HG03139 (cell line): ENCODE results near the gene FBXL4.

Source experiments
- ATAC-seq: cut with Tn5 transposase; IDR thresholded peaks from one replicate; pipeline ENCODE4 v1.9.1; 2021; ENCODE audit not compliant: unreplicated experiment

The FBXL4 gene

DNA sequence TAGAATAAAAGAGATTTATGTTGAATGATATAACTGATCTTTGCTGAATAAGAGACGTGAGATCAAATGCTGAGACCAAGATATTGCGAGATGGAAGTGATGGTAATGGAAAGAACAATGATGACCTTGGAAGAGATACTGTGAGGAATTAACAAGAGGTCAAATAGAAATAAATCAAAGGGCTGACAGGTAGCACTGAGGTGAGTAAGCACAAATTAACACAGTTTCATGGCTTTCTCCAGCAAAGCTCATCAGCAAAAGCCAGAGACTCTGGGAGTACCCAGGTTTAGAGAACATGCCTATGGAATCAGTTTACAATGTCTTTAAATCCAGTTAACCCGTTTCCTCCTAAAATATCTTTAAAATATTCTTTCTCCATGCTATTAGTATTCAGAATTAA is 60.1 kb downstream of the FBXL4 start:
- ATAC-seq: no peak

DNA sequence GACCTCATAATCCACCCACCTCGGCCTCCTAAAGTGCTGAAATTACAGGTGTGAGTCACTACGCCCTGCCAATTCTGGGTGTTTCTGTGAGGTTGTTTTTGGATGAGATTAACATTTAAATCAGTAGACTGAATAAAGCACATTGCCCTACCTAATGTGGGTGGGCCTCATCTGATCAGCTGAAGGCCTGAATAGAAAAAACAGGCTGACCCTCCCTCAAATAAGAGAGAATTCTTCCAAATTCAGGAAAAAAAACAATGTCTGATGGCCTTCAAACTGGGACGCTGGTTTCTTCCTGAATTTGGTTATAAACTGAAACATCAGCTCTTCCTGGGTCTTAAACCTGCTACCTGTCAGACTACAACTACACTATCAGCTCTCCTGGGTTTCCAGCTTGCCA is 62.4 kb downstream of the FBXL4 start:
- no peak for ATAC-seq

DNA sequence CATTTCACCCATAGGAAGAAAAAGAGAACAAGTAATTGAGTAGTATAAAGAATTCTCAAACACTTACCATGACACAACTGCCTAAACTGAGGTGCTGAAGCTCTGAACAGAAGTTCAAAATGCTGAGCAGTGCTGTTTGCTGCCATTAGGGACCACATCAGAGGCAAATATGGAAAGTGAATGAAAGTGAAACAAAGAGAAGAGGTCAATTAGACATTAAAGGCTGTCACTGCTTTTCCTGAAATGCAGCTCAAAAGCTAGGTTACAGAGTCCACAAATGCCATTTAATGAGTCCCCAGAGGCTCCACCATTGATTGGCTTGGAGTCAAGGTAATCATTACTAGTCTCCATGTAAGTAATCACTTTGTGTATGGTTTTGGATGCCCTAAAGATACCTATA is 67.3 kb downstream of the FBXL4 start:
- ATAC-seq: peak; percentile 90

DNA sequence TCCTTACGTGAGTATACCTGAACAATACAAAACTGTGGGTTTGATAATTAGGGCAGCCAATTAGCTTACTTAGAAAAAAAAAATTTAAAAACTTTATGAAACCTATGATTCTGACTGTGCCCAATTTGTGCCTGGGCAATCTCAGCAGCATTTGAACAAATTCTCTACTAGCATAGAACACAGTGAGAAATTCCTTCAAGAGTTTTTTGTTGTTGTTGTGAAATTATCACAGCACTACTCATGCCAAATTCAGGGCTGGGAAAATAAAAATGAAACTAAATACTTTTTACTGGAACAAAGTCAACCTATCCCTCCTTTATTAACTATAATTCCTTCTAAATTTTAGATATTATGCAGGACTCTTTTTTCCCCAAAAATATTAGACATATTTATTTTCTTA is 70.5 kb downstream of the FBXL4 start:
- ATAC-seq: no peak

DNA sequence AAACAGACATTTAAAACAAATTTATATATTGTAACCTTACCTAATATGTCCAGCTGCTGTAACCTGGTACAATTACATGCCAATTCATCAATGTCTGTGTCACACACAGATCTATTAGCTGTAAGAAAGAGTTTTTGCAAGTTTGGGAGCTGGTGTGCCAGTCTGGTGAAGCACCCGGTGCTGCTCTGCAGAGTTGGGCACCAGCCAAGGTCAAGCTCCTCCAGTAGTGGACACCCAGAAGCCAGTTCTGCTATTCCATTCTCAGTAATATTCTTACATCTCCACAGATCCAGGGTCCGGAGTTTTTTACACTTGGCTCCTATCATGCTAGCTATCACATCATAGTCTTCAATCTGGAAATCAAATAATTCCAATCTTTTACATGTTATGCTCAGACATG is 72.4 kb downstream of the FBXL4 start:
- ATAC-seq: no peak

DNA sequence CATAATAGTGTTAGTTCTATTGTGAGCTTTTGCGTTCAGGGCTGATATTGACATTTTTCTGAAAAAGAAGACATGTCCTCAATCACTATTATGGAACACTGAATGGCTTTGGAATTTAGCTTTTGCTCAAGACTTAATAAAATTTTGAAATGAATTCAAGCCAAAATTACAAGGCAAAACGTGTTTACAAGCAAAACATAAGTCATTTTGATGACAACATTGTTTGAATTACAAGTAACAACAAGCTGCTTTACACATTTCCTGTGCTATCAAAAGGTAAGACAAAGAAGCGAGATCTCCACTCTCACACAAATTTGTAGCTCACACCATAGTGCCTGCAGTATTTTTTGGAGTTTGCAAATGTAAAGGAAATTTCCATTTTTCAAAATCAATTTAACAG is 75.9 kb downstream of the FBXL4 start:
- ATAC-seq: no peak

DNA sequence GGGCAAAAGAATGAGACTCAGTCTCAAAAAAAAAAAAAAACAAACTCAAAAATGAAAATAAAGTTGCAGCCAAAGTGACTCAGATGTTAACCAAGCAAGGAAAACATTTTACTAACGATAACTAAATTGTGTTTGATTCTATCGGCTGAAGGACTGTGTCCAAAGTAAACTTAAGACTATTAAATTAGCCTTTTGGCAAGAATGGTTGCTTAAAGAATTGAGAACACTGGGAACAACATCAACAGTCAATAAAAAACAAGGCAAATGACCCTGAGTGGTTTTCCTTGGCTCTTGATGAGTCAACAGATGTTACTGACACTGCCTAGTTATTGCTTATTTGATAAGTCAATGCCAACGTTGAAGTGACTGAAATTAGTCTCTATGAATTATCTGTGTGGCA is 76.7 kb downstream of the FBXL4 start:
- ATAC-seq: no peak

DNA sequence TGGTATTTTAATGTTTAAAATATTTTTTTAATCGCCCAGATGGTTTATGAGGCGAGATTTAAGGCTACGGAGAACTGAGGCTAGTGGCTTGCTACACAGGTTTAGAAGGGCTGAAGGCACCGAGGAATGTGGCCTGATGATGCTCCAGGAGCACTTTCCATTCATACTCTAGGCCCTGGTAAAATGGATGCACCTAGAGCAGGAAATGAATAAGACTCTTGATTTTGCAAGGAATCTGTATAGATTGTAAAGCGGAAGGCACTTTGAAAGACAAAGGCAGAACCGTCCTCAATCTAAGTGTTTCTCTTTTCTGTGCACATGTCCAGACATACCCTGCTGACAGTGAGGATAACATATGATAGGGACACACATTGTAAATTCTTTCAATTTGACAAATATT is 83.2 kb downstream of the FBXL4 start:
- ATAC-seq: no peak

DNA sequence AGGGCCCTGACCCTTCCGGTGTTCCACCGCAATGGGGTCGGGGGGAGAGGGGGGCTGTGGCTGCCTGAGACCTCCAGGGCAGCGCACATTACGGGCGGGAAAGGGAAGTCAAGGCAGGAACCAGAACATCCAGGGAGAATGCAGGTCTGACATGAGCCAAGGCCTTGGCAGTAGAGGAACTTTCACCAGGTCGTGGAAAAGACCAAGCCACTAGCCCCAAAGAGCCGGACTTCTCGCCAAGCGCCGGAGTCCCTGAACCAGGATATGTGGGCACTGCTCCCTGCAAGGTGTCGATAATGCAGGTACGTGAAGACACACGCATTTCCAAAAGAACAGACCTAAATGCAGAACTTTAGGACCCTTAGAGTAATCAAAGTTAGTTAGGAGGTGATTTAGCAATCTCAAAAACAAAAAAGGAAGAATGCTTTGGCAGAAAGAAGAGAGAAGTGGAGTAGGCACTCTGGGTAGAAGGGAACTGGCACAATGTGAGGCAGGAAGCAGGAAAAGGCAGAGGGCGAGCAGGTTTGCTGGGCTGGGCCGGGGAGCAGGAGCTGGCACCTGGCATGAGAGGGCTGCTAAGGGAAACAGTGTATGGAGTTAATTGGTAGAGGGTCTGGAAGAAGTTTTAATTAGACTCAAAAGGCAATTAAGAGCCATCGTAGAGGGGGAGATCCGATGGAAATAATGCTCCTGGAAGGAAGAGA is 99.1 kb downstream of the FBXL4 start:
- ATAC-seq: no peak

DNA sequence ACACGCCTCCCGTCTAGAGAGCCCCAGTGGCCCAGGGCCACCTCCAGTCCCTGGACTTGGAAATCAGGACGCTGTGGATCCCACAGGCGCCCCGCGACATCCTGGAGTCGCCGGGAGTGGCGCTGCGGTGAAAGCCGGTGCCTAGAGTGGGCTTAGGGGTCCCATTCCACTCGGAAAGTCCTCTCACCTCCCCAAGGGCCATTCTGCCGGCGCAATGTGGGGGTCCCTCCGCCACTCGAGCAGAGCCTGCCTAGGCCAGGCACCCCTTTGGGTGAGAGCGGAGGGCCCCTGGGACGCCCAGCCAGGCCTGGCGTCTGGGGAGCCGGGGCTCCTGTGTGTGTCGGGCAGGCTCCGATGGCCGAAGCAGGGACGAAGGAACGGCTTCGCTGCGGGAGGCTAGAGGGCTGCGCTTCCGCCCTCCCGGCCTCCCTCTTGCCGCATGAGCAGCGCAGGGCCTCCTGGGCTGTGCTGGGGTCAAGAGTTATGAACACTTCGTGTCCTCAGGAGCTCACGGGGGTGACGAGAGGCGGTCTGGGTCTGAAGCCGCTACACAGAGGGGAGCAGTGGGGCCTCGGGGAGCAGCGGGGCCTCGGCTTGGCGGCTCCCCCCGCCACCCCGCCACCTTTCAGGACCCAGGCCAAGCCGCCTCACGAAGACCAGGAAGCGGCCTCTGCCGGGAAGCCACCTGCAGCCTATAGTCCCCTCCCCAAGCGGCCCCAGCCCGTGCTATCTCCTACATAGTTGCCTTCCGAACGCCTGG is 99.8 kb downstream of the FBXL4 start:
- ATAC-seq: peak; percentile 56

DNA sequence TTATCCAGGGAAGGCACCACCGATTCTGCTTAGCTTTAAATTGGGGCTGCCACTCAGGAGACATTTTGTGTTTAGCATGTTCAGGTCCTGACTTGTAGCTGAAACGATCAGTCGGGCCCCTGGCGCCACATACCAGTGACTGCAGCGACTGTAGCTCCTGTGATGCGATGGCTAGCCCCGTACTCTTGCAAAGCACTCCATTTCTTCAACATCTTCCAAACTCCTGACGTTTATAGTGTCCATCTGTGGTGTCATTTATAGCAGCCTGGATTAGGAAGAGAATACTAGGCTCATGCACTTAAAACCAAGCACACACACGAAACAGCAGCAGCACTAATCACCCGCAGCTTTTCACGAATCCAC is 100.3 kb downstream of the FBXL4 start:
- ATAC-seq: no peak

DNA sequence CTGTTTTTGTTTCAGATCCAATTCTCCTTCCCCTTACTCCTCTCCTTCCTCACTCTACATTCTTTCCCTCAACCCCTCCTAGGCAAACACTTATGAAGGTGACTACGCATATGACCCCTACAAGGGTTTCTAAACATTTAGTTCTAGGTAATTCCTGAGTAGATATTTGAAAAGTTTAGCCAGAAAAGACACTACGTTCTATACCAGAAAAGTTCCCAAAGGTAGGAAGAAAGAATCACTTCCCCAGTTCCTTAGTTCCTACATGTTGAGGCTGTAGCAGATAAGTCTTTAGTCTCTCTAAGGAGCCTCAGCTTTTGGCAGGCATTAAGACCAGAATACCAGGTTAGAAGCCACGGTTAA is 101.7 kb downstream of the FBXL4 start:
- ATAC-seq: no peak

DNA sequence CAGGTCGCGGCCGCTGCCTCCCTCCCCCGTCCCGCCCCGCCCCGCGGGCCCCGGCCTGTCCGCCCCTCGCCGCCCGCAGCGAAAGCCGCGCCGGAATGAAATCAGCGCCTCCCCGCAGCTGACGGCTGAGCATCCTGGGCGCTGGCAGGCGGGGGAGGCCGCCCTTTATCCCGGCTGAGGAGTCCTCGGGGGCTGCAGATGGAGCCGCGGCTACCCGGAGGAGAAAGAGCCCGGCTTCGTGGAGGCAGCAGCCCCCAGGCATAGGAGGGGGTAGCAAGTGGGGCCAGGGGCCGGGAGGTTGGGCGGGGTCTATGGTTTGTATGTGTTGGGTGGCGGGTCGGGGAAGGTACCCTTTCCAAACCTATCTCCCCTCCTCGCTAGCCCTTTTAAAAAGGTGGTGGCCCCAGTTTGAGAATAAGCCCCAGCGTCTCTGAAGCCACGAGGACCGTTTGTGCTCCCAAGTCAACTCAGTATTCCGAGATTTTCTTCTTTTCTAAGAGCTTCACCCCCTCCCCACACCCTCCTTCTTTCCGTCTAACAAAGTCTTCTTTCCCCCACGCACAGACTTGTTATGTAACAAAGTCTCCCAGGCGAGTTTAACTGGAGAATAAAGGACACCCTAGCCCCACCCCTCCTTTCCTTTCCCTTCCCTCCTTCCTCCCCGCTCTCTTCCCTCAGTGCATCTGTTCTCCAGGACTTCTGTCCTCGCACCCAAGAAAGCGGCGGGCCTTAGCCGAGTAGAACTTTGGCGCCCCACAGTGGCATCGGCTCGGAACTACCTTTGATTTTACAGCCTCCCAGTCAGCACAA is 102.3 kb downstream of the FBXL4 start:
- ATAC-seq: peak; percentile 44

DNA sequence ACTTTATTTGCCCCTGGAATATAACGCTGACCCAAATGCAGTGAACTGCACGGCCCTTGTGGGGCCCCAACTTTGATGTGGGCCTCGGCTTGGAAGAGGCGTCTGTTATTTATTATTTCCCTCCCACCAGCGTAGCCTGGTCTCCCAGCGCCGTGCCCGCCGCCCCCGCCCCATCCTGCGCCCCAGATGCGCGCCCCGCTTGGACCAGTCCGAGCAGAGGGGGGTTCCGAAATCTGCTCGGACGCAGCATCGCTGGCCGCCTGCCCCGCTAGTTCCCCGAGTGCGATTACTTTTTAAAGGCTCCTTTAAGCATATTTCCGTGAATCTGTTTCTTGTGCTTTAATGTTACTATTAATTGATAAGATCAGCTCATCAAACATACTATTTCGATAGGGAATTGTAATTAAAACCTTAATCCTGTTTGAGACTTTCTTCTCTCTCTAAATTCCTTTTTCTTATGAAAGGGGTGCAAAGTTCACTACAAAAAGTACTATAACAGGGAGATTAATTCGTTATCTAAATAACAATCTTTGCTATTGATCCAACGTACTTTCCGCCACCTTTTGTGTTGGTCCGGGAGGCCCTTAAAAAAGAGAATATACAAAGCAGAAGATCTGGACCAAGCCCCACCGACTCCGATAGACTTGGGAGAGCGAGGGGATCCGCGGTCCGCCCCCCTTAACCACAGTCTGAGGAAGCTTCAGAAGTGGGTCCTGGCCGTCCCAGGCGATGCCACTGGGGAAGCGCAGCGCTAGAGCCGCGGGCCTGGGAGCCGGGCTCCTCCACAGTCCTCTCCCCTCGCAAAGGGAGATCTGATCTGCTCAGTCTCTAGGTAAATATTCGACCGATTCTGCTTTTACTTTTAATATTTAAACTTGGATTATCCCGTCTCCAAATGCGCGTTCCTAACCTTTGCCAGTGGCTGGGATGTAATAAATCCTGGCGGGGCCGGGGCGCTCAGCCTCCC is 103.2 kb downstream of the FBXL4 start:
- ATAC-seq: no peak

DNA sequence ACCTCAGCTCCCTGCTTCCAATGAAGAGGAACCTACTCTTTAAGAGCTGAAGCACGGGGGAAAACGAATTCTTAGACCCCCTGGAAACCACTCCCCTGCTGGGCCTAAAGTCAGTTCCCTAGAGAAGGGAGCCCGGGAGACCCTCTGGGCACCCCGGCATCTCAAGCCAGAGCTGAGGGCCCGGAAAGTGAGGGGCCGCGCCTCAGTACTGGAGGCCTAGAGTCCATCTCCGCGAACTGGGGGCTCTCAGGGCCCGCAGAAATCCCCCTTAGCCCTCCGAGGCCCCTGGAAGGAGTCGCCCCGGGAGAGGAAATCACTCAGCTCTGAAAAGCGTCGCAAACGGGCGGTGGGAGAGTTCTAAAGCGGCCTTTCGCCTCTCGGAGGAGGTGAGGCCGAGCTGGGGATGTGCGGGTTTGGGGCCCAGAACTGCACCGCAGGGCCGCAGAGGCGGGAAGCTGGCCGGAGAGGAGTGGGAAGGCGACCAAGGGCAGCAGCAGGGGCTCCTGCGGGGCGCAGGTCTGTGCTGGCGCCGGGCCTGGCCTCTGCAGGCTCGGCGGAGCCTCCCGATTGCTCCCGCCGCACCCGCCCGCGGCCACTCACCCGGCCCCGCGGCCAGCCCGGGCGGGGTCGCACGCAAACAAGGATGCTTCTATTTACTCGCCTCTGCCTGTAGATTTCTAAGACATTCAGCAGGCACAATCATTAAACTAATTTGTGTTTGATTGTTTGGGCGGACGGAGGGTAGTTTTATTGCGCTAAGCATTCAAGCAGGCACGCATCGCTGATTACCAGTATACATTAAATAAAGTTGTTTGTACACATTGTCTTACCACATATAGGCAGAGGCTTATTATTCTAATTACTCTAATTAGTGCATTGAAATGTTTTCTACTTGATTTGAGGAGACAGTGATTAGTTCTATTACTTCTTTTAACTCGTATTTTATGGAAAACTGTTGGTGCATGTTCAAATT is 104.2 kb downstream of the FBXL4 start:
- ATAC-seq: no peak

DNA sequence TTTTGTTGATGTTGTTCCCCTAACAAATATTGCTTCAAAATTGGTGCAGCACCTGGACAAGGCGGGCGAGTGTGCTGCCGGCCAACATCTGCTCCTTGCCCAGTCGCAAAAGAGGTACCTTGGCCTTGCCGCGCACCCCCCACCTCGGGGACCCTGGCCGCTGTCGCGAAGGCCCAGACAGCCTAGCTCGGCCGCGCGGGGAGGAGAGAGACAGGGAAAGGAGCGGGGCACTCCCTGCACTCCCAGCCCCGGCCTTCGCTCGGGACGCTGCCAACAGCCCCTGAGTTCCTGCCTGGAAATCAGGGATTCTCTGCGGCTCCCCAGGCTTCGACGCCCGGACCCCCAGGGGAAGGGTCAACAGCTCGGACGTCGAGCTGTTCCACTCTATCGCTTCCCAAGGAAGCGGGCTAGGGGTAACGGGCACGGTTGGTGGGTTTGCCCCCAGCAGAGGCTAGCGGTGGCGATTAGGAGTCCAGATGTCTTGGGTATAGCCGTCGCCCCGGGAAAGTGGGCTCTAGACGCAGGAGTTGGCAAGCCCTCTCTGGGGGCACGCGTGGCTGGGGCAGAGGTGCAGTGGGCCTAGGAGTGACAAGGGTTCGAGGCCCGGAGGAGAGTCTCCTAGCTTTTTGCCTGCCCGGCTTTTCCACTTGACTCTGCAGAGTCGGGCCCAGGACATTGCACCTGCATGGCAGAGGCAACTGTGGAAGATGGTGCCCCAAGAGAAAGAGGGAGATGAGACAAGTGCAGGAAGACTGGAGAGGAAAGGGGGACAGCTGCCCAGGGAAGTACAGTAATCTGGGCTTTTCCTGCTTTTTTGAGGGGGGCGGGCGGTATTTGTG is 105.2 kb downstream of the FBXL4 start:
- no peak for ATAC-seq

DNA sequence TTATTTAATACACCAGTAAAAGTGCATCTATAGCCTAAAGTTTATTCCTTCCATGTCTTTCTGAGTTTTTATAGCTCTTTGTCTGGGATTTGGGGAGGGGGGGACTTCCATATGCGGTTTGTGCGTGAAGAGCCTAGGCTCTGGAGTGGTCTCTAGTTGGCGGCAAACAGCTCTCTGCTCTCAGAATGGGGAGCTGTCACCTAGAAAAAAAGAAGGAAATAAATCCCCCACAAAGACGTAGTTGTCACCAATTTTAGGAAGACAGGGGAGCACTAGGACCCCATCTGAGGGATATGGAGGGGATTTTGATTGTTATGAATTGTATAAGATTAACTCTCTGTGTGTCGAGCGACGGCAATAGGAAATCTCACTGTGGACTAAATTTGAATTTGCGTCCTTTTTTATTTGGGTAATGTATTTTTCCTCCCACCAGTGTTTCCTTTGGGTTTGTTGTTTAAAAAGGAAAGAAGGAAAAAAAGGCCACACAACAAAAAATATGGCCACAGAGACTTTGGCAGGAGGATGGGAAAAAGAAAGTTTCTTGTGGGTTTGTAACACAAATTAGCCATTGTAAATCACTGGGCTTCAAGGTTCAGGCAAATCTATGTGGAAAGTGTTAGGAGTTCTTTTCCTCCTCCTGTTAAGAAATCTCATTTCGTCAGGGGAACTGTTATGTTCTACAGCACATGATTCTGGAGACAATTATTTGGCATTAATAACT is 106.0 kb downstream of the FBXL4 start:
- ATAC-seq: no peak

DNA sequence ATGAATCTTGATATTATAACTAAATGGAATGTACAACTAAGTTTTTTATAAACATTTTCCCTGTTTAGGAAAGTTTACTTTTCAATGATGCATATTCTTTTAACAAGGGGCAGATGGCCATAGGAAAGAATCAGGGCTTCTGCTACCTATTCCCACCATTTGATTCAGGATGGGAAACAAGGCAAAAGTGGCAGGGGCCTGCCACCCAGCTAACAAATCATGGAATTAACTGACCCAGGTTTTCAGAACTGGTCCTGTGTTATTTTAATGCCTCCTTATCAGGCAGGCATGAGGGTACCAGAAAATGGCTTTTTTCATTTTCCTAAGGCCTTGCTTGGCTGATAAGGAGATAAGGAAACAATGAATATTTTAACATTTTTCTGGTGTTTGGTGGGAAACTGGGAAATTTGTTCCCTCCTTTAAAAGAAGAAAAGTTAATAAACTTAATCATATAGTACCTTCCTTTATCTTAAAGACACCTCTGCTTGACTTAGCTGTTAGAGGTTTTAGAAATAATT is 106.7 kb downstream of the FBXL4 start:
- ATAC-seq: no peak
